GM19455 (cell line): ENCODE data around the gene COL4A4.
A peak's percentile ranks its signal among the peaks of the same experiment; 100 is the strongest.
"Not testable (repeated sequence)": the region's sequence is repeated elsewhere in the genome, so short reads cannot be mapped to it uniquely, and the experiment has no call there.

ENCODE experiments used
- ATAC-seq: cut with Tn5 transposase; IDR thresholded peaks from one replicate; pipeline ENCODE4 v1.9.1; 2021; ENCODE audit not compliant: unreplicated experiment

COL4A4 gene

GRCh38 chr2:227117852-227118251 lies 46.2 kb downstream of the COL4A4 start:
- ATAC-seq = no peak

DNA sequence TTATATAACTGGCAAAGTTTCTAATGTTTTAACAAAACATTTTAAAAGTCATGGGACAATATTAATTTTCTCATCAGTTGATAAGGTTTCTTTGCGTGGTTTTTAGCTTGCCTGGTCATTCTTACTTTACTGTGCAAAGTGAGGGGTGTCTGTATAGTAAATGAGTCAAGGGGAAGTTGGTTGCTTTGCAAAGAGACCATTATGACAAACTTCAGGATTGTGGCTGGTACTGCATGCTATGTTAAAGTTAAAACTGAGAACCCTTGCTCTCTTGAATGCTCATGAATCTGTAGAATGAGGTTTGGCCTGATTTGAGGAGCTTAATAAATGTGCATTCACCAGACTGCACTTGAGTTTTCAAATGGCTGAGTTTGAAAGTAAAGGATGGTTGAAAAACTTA lies 47.0 kb downstream of the COL4A4 start:
- no peak for ATAC-seq

DNA sequence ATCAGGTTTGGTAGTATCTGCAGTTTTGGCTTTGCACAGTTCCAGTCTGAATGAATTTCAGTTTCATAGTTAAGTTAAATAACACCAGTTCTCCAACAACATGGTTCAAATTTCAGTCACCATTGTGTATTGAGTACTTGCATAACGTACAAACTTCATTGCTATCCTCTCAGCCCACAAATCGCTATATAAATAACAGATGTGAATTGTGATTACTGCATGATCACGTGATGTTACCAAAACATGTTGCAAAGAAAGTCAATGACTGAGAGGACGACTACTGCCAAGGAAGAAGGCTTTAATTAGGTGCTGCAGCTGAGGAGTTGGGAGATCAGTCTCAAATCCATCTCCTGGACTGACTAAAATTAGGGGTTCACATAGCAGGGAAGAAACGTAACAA lies 48.2 kb downstream of the COL4A4 start:
- ATAC-seq = no peak

- peak; percentile 80 for ATAC-seq
Observed at GRCh38 chr2:227106845-227107759, 56.9 kb downstream of the COL4A4 start.

GRCh38 chr2:227103583-227103982 lies 60.4 kb downstream of the COL4A4 start:
- ATAC-seq = no peak

GRCh38 chr2:227099340-227099739 lies 64.7 kb downstream of the COL4A4 start:
- no peak for ATAC-seq

DNA sequence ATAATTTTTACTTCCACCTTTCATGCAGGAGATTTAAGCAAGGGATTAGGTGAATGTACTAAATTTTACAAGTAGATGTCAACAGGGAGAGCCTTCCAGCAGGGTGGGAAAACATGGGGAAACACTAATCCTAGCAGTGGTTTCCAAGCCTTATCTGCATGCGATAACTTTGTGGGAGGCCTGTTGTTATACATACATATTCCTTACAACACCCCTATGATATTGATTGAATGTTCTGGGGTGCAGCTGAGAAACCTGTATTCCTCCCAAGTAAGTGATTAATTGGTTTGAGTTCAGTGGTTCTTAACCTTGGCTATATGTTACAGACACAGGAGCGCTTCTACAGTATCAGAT lies 65.9 kb downstream of the COL4A4 start:
- no peak for ATAC-seq

DNA sequence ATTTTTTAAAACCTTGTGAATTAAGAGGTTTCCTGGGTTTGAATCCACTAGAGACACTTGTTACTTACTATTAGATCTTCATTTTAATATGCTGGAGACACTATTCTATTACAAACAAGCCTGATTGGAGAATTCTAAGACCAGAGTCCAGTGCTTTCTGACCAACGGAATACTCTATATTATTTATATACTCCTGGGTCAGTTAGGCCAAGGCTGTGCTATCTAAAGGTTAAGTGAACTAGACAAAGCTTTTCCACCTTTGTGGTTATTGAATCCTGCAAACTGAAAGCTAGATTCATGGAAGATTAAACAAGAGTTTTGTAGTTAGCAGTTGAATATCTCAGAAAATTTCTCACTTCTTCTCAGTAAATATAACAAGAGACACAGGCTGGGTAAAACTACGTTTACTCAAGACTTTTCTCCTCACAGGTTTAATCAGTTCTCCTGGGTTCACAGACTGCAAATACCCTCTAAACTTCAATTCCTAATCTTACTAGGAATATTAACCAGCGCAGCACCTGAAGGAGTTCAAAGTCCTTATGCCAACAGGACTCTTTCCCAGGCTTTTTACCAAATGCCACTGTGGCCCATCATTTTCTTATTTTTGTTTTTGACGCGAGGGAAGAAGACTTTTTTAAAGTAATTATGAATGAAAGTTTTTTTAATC lies 66.4 kb downstream of the COL4A4 start:
- no peak for ATAC-seq

GRCh38 chr2:227095346-227095745 lies 68.7 kb downstream of the COL4A4 start:
- ATAC-seq = no peak

DNA sequence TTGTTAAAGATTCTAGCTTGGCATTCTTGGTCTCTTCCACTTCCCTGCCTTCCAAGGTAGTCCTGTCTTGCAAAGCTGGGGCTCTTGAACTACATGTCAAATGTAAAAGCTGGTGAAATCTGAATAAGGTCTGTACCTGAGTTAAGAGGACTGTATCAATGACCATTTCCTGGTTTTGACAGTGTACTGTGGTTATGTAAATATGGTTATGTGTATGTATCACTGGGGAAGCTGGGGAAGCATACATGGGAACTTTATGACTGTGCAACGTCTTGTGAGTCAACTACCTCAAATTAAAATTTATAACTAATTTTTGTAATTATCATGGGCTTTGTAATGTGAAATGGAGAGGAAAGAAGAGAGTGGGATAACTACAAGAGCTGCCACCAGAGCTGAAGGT lies 81.7 kb downstream of the COL4A4 start:
- ATAC-seq = peak; percentile 97

- no peak for ATAC-seq
Observed at GRCh38 chr2:227079726-227080125, 84.3 kb downstream of the COL4A4 start.

DNA sequence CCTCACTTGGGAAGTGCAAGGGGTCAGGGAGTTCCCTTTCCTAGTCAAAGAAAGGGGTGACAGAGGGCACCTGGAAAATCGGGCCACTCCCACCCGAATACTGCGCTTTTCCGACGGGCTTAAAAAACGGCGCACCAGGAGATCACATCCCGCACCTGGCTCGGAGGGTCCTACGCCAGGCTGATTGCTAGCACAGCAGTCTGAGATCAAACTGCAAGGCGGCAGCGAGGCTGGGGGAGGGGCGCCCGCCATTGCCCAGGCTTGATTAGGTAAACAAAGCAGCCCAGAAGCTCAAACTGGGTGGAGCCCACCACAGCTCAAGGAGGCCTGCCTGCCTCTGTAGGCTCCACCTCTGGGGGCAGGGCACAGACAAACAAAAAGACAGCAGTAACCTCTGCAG lies 98.9 kb downstream of the COL4A4 start:
- ATAC-seq = not testable (repeated sequence)

- no peak for ATAC-seq
Observed at GRCh38 chr2:227058888-227059399, 105.1 kb downstream of the COL4A4 start.

- no peak for ATAC-seq
Observed at GRCh38 chr2:227057743-227058447, 106.1 kb downstream of the COL4A4 start.

DNA sequence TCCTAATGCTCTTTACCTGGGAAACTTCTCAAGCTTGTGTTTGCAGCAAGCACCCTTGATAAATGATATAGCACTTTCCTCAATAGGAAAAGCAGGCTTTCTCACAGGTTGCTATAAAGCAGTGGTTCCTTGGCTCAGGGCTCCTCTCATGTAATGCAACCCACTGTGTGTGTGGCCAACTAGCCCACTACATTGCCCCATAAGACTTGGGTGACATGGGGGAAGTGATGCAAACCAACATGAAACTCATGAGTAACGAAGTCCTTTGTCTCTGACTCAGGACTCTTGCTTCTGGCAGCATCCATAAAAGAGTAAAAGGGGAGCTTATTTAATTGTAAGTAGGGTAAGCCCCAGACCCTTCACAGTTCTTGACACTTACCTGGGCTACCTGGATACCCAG lies 106.9 kb downstream of the COL4A4 start:
- ATAC-seq = no peak

GRCh38 chr2:227054006-227054405 lies 110.0 kb downstream of the COL4A4 start:
- ATAC-seq = no peak

DNA sequence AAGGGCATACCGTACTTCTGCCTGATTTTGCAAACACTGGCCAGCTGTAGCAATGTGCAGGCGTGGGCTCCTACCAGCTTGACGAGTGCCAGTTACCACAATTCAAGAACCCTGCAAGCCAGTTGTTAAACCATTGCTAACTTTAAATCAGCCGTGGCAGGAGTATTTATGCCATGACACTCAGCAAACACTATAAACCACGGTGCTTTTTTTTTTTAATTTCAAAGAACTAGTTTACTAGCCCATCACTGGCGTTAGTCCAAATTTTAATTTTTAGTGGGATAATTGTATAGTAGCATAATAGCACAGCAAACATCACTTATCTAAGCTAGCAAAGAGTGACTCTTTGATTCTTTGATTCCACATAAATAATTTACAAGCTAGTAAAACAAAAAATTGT lies 111.1 kb downstream of the COL4A4 start:
- ATAC-seq = no peak

GRCh38 chr2:227043981-227044380 lies 120.0 kb downstream of the COL4A4 start:
- ATAC-seq = no peak

- no peak for ATAC-seq
Observed at GRCh38 chr2:227038550-227039189, 125.3 kb downstream of the COL4A4 start.

DNA sequence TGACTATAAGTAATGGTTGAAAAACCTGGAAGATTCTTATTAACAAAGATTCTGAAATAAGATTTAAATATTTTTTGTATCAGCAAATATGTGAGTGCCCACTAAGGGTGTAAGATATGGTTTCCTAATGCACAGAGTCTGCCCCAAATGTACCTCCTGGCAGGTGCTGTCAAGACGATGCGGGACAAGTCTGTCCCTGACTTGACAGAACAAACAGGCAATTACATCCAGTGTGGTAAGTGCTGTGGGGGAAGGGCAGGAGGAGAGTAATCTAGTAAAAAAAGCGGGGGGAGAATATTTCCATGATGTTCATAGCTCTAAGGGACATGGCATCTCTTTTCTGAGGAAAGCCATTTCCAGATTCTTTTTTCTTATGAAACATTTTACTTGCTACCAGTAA lies 127.5 kb downstream of the COL4A4 start:
- ATAC-seq = no peak

- no peak for ATAC-seq
Observed at GRCh38 chr2:227035711-227036367, 128.2 kb downstream of the COL4A4 start.
